ENCODE measurements around the gene CDC34. TPM values are rescaled to one million over a fixed set of nuclear protein-coding genes. Genes with fewer than 3 reads are reported as not detected.

The CDC34 gene
- total RNA-seq, 1 experiment from 2014 or later: 93.3 TPM

DNA sequence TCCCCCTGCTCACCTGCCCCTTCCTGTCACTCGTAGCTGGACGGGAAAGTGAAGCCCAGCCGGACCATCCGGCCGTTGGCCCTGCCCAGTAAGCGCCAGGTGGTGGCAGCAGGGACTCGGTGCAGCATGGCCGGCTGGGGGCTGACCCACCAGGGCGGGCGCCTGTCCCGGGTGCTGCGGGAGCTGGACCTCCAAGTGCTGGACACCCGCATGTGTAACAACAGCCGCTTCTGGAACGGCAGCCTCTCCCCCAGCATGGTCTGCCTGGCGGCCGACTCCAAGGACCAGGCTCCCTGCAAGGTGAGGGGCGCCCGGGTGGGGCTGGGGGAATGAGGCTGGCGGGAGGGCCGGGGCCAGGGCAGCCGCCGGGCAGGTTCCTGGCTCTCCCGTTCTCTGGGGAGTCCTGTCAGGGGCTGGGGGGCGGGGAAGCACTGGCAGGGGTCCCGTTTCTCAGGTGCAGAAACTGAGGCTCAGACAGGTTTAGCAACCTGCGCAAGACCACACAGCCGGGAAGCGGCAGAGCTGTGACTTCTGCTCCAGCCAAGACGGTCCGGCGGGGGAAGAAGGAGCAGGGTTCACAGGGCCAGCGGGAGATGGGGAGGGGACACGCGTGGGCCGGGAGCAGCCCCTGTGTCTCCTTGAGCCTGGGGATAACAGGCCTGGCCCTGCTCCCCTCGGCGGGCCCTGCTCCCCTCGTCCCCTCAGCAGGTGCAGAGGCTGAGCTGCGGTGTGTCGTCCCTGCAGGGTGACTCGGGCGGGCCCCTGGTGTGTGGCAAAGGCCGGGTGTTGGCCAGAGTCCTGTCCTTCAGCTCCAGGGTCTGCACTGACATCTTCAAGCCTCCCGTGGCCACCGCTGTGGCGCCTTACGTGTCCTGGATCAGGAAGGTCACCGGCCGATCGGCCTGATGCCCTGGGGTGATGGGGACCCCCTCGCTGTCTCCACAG, 17.6 kb downstream of the CDC34 start:
- Histone ChIP-seq H3K4me3 (no peak overlapping the region), H3K4me1 (replicated peaks; ENCODE audit: insufficient read depth) (no peaks in the 10 kb centered on the region), H2AFZ (no peak overlapping the region), H4K20me1 (ENCODE audit: insufficient read depth) (no peaks in the 10 kb centered on the region), H3K9me3 (ENCODE audit: insufficient read depth, low read depth) (no peaks in the 10 kb centered on the region), H3K9me2 (ENCODE audit: insufficient read depth) (no peaks in the 10 kb centered on the region), H3F3A (ENCODE audit: insufficient read depth, low read depth) (no peaks in the 10 kb centered on the region), H3K27ac (no peak overlapping the region), H3K4me2 (no peak overlapping the region), H3K27me3 (ENCODE audit: insufficient read depth, low read depth) (no peaks in the 10 kb centered on the region), H3K36me3 (ENCODE audit: low read depth) (no peaks in the 10 kb centered on the region), H3K79me2 (ENCODE audit: low read depth) (no peaks in the 10 kb centered on the region)
- intact Hi-C loops (cut with micrococcal nuclease; ENCODE audit: unreplicated experiment): no loop called here
- ChIA-PET CTCF (no interaction called here), POLR2A (ENCODE audit: unreplicated experiment) (no interaction called here)
- BruUV-seq (replicated peaks): no TSS peak
- TF ChIP-seq, protein P1, sequence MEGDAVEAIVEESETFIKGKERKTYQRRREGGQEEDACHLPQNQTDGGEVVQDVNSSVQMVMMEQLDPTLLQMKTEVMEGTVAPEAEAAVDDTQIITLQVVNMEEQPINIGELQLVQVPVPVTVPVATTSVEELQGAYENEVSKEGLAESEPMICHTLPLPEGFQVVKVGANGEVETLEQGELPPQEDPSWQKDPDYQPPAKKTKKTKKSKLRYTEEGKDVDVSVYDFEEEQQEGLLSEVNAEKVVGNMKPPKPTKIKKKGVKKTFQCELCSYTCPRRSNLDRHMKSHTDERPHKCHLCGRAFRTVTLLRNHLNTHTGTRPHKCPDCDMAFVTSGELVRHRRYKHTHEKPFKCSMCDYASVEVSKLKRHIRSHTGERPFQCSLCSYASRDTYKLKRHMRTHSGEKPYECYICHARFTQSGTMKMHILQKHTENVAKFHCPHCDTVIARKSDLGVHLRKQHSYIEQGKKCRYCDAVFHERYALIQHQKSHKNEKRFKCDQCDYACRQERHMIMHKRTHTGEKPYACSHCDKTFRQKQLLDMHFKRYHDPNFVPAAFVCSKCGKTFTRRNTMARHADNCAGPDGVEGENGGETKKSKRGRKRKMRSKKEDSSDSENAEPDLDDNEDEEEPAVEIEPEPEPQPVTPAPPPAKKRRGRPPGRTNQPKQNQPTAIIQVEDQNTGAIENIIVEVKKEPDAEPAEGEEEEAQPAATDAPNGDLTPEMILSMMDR (conservative IDR thresholded peaks at IDR 0.05): no peak
- TF ChIP-seq EZH2 (IDR thresholded peaks at IDR 0.05; ENCODE audit: low read depth): no peak
- DNase-seq: no peak

DNA sequence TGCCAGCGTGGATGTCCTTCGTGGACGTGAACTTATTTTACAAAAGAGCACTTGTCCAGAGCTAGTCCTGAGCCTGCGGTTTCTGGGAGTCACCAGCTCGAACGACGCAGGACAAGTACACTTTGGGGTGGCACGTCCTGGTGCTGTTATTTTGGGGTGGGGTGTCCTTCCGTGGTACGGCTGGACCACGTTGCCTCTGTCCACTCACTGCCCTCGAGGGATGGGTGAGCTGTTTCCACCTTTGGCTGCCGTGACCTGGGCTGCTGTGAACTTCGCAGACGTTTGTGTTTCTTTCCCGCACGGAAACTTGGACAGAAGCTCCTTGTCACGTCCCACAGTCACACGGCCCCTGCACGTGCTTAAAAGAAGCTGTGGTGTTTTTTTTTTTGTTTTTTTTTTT, 23.3 kb downstream of the CDC34 start:
- no peak overlapping the region for H3K4me2 ChIP-seq
- intact Hi-C loops (cut with micrococcal nuclease; ENCODE audit: unreplicated experiment): no loop called here
- H3F3A ChIP-seq (ENCODE audit: insufficient read depth, low read depth): peaks cover 13% of the 10 kb centered on the region; the same call in 1 of the 2 replicates
- H2AFZ ChIP-seq: no peak overlapping the region
- no peak overlapping the region for H3K4me3 ChIP-seq
- no peak for DNase-seq
- no peaks in the 10 kb centered on the region for H3K9me2 ChIP-seq (ENCODE audit: insufficient read depth)
- no peak overlapping the region for H3K27ac ChIP-seq
- peaks cover 24% of the 10 kb centered on the region for H3K4me1 ChIP-seq (replicated peaks; ENCODE audit: insufficient read depth)
- H3K79me2 ChIP-seq (ENCODE audit: low read depth): no peaks in the 10 kb centered on the region
- CTCF ChIA-PET: interaction anchor here (0.5 kb wide), 1 partner anchor 304 kb away, joined by 5 read pairs; no protein-coding TSS in a partner anchor
- no TSS peak for BruUV-seq (replicated peaks)
- H3K9me3 ChIP-seq (ENCODE audit: insufficient read depth, low read depth): no peaks in the 10 kb centered on the region
- no peaks in the 10 kb centered on the region for H3K36me3 ChIP-seq (ENCODE audit: low read depth)
- H3K27me3 ChIP-seq (ENCODE audit: insufficient read depth, low read depth): no peaks in the 10 kb centered on the region
- no peak for TF ChIP-seq EZH2 (IDR thresholded peaks at IDR 0.05; ENCODE audit: low read depth)
- TF ChIP-seq, protein P1 (conservative IDR thresholded peaks at IDR 0.05): no peak
- POLR2A ChIA-PET (ENCODE audit: unreplicated experiment): no interaction called here
- no peaks in the 10 kb centered on the region for H4K20me1 ChIP-seq (ENCODE audit: insufficient read depth)

DNA sequence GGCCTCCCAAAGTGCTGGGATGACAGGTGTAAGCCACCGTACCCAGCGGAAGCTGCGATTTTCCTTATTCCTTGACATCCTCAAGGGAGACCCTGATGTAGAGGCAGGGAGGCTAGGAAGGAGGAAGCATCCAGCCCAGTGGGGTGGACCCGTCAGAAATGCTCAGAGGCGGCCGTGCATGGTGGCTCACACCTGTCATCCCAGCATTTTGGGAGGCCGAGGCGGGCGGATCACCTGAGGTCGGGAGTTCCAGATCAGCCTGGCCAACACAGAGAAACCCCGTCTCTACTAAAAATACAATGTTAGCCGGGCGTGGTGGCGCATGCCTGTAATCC, 23.9 kb downstream of the CDC34 start:
- H3K4me1 ChIP-seq (replicated peaks; ENCODE audit: insufficient read depth): peaks cover 24% of the 10 kb centered on the region
- TF ChIP-seq, protein P1 (conservative IDR thresholded peaks at IDR 0.05): no peak
- no peak for TF ChIP-seq EZH2 (IDR thresholded peaks at IDR 0.05; ENCODE audit: low read depth)
- H3K27ac ChIP-seq: no peak overlapping the region
- intact Hi-C loops (cut with micrococcal nuclease; ENCODE audit: unreplicated experiment): no loop called here
- no peaks in the 10 kb centered on the region for H3K79me2 ChIP-seq (ENCODE audit: low read depth)
- H3K9me3 ChIP-seq (ENCODE audit: insufficient read depth, low read depth): no peaks in the 10 kb centered on the region
- H4K20me1 ChIP-seq (ENCODE audit: insufficient read depth): no peaks in the 10 kb centered on the region
- no peak for DNase-seq
- H3K36me3 ChIP-seq (ENCODE audit: low read depth): no peaks in the 10 kb centered on the region
- POLR2A ChIA-PET (ENCODE audit: unreplicated experiment): interaction anchor here (0.6 to 0.9 kb wide), 5 partner anchors 19 to 121 kb away, joined by 4 to 12 read pairs (median 8); partner anchors contain the start of genes FSTL3 and HCN2
- no peak overlapping the region for H3K4me3 ChIP-seq
- no peak overlapping the region for H2AFZ ChIP-seq
- no TSS peak for BruUV-seq (replicated peaks)
- H3K9me2 ChIP-seq (ENCODE audit: insufficient read depth): no peaks in the 10 kb centered on the region
- H3K4me2 ChIP-seq: no peak overlapping the region
- H3K27me3 ChIP-seq (ENCODE audit: insufficient read depth, low read depth): no peaks in the 10 kb centered on the region
- H3F3A ChIP-seq (ENCODE audit: insufficient read depth, low read depth): peaks cover 16% of the 10 kb centered on the region; the same call in 1 of the 2 replicates
- CTCF ChIA-PET: interaction anchor here (0.6 to 0.9 kb wide), 3 partner anchors 25 to 1031 kb away, joined by 3 read pairs; no protein-coding TSS in a partner anchor
